Prostate gland (tissue), 2 donors: ENCODE measurements around the gene DCPS. TPM values are rescaled to one million over a fixed set of nuclear protein-coding genes. Genes with fewer than 3 reads are reported as not detected.

Experiments used
- DNase-seq: peaks from one replicate; pipeline ENCODE4 v3.0.0-alpha.2; 2019; ENCODE audit warnings: low spot score
- H3K27ac ChIP-seq, 2 donors: fragments of 200-600 bp; sonication (generic); 2 replicates each; pipeline ENCODE4 v1.5.1; 2017 to 2019
- H3K27me3 ChIP-seq: fragments of 200-600 bp; sonication (generic); replicated peaks from 2 replicates; pipeline ENCODE4 v1.5.1; 2019; ENCODE audit not compliant: insufficient read depth
- H3K36me3 ChIP-seq, 2 donors: fragments of 200-600 bp; sonication (generic); 1 replicate in 1 of 2; 2 replicates in 1 of 2; pipeline versions ENCODE4 v1.5.1 to v1.8.1; 2017 to 2019
- H3K4me1 ChIP-seq: fragments of 200-600 bp; sonication (generic); replicated peaks from 2 replicates; pipeline ENCODE4 v1.5.1; 2019
- H3K4me3 ChIP-seq, 2 donors: fragments of 200-600 bp; sonication (generic); 2 replicates each; pipeline ENCODE4 v1.5.1; 2017 to 2019
- H3K9me3 ChIP-seq: fragments of 200-600 bp; sonication (generic); 2 replicates; pipeline ENCODE4 v1.5.1; 2017
- POLR2A ChIP-seq: fragments of 450-650 bp; IDR thresholded peaks from one replicate; pipeline ENCODE4 v1.6.1; 2016; ENCODE audit warnings: antibody characterized with exemption, mild to moderate bottlenecking
- POLR2AphosphoS5 ChIP-seq: sonication (generic); formaldehyde crosslinking; IDR thresholded peaks from one replicate; pipeline ENCODE4 v1.6.1; 2017; ENCODE audit warnings: antibody characterized with exemption
- WGBS: methylation state at CpG from one replicate; pipeline ENCODE4 v1.1.5; 2018; 5-methylcytosine and 5-hydroxymethylcytosine counted together
- intact Hi-C: fragments of 100-400 bp; cut with DNase I; formaldehyde crosslinking; loops from one replicate; pipeline ENCODE4 v1.14.2; 2022
- total RNA-seq, 2 donors: library from RNA; depleted of rRNA; stranded (reverse); fragments of >200 nt; gene quantifications; one replicate each; pipeline ENCODE4 v1.1.0, GENCODE V29; 2016
- TF ChIP-seq, protein P1 (sequence below), 4 experiments: fragments of 200-600 bp in 2 of 4; fragments of 450-650 bp in 2 of 4; sonication (generic) in 2 of 4; IDR thresholded peaks; 1 replicate in 3 of 4; 2 replicates in 1 of 4; pipeline ENCODE4 v1.5.1; 2016 to 2019; ENCODE audit warnings: antibody characterized with exemption in 4 of 4, mild to moderate bottlenecking in 2 of 4, moderate library complexity in 2 of 4

The DCPS gene
- total RNA-seq, 2 donors from 2014 or later = 12.6 to 17.5 TPM

DNA sequence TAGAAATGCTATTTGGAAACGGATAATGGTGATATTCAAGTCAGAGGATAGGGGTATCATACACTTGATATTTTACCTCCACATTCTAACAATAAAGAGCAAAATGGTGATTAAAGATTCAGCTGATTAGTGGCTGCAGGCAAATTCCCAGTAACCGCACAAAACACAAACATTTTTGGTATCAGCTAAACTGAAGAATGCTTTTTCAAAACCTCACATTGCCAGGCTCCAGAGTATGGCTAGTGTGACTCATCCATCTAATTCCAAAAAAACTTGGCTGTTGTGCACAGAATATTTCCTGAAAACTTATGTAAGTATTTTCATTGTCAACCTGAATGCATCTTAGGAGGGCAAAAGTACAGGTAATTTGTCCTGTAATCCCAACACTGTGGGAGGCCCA, 46.1 kb upstream of the DCPS start:
- Histone ChIP-seq H3K4me3 (no peak overlapping the region), H3K36me3 (no peaks in the 10 kb centered on the region), H3K27me3 (no peaks in the 10 kb centered on the region), H3K9me3 (no peaks in the 10 kb centered on the region), H3K27ac (no peak overlapping the region), H3K4me1 (no peaks in the 10 kb centered on the region)
- intact Hi-C loops = no loop called here
- 90% methylated on average over 2 of the region's 2 CpGs for WGBS
- no peak for DNase-seq
- no peak for TF ChIP-seq POLR2A
- no peak for TF ChIP-seq POLR2AphosphoS5
- TF ChIP-seq, protein P1, sequence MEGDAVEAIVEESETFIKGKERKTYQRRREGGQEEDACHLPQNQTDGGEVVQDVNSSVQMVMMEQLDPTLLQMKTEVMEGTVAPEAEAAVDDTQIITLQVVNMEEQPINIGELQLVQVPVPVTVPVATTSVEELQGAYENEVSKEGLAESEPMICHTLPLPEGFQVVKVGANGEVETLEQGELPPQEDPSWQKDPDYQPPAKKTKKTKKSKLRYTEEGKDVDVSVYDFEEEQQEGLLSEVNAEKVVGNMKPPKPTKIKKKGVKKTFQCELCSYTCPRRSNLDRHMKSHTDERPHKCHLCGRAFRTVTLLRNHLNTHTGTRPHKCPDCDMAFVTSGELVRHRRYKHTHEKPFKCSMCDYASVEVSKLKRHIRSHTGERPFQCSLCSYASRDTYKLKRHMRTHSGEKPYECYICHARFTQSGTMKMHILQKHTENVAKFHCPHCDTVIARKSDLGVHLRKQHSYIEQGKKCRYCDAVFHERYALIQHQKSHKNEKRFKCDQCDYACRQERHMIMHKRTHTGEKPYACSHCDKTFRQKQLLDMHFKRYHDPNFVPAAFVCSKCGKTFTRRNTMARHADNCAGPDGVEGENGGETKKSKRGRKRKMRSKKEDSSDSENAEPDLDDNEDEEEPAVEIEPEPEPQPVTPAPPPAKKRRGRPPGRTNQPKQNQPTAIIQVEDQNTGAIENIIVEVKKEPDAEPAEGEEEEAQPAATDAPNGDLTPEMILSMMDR (IDR thresholded peaks at IDR 0.05) = no peak

- no peaks in the 10 kb centered on the region for H3K4me1 ChIP-seq
- intact Hi-C loops = no loop called here
- H3K36me3 ChIP-seq = peaks cover 3 to 21% of the 10 kb centered on the region in 2 donors
- 90% methylated on average over 6 of the region's 6 CpGs for WGBS
- H3K27ac ChIP-seq = no peak overlapping the region
- DNase-seq = no peak
- no peak overlapping the region for H3K4me3 ChIP-seq
- H3K27me3 ChIP-seq = no peaks in the 10 kb centered on the region
- H3K9me3 ChIP-seq = no peaks in the 10 kb centered on the region
- TF ChIP-seq, protein P1 (IDR thresholded peaks at IDR 0.05) = no peak
Observed at GRCh38 chr11:126262216-126262615, 41.6 kb upstream of the DCPS start.

GRCh38 chr11:126263489-126263888, 40.4 kb upstream of the DCPS start:
- TF ChIP-seq POLR2AphosphoS5 (no peak), POLR2A (no peak)
- TF ChIP-seq, protein P1 (IDR thresholded peaks at IDR 0.05) = no peak
- Histone ChIP-seq H3K36me3 (peaks cover 3 to 21% of the 10 kb centered on the region in 2 donors), H3K27me3 (no peaks in the 10 kb centered on the region), H3K9me3 (no peaks in the 10 kb centered on the region), H3K4me1 (no peaks in the 10 kb centered on the region), H3K27ac (no peak overlapping the region), H3K4me3 (no peak overlapping the region)
- 83% methylated on average over 6 of the region's 6 CpGs for WGBS
- intact Hi-C loops = no loop called here
- DNase-seq = no peak

GRCh38 chr11:126265811-126266210, 38.0 kb upstream of the DCPS start:
- H3K4me3 ChIP-seq = no peak overlapping the region
- TF ChIP-seq POLR2AphosphoS5 (no peak), POLR2A (no peak)
- TF ChIP-seq, protein P1 (IDR thresholded peaks at IDR 0.05) = no peak
- no peaks in the 10 kb centered on the region for H3K27me3 ChIP-seq
- no peaks in the 10 kb centered on the region for H3K9me3 ChIP-seq
- WGBS = 80% methylated on average over 8 of the region's 8 CpGs
- peaks cover 3 to 21% of the 10 kb centered on the region in 2 donors for H3K36me3 ChIP-seq
- no peak overlapping the region for H3K27ac ChIP-seq
- intact Hi-C loops = loop anchor here (2.0 kb wide), 1 partner anchor 55 kb away; the partner anchor contains the start of genes FAM118B and RPUSD4
- H3K4me1 ChIP-seq = no peaks in the 10 kb centered on the region
- no peak for DNase-seq

- peak overlapping the region; percentile 81 to 91 for H3K27ac ChIP-seq
- WGBS = 44% methylated on average over 6 of the region's 6 CpGs
- peak overlapping the region; percentile 77 to 95 for H3K4me3 ChIP-seq
- TF ChIP-seq POLR2AphosphoS5 = no peak
- TF ChIP-seq POLR2A = no peak
- TF ChIP-seq, protein P1 (IDR thresholded peaks at IDR 0.05) = no peak
- peak; percentile 60 for DNase-seq
- H3K27me3 ChIP-seq = no peaks in the 10 kb centered on the region
- H3K9me3 ChIP-seq = no peaks in the 10 kb centered on the region
- no peaks in the 10 kb centered on the region for H3K4me1 ChIP-seq
- intact Hi-C loops = loop anchor here (2.0 kb wide), 1 partner anchor 57 kb away; the partner anchor contains the start of genes FAM118B and RPUSD4
- H3K36me3 ChIP-seq = peaks cover 3 to 21% of the 10 kb centered on the region in 2 donors
Observed at GRCh38 chr11:126267650-126268049, 36.2 kb upstream of the DCPS start.
